Non-pigmented ciliary epithelial cell (primary cell): Measurements from ENCODE around the gene ARL10.

Experiments used
- DNase-seq: peaks from one replicate; pipeline ENCODE4 v3.0.0-alpha.2; 2010; ENCODE audit warnings: low read depth

The ARL10 gene, protein sequence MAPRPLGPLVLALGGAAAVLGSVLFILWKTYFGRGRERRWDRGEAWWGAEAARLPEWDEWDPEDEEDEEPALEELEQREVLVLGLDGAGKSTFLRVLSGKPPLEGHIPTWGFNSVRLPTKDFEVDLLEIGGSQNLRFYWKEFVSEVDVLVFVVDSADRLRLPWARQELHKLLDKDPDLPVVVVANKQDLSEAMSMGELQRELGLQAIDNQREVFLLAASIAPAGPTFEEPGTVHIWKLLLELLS

GRCh38 chr5:176365351-176366231, at the start of gene ARL10:
Gene ARL10, plus strand, starts transcription at chr5:176365487. Its CDS starts 77 bp downstream, at chr5:176365564.
- DNase-seq: no peak

DNA sequence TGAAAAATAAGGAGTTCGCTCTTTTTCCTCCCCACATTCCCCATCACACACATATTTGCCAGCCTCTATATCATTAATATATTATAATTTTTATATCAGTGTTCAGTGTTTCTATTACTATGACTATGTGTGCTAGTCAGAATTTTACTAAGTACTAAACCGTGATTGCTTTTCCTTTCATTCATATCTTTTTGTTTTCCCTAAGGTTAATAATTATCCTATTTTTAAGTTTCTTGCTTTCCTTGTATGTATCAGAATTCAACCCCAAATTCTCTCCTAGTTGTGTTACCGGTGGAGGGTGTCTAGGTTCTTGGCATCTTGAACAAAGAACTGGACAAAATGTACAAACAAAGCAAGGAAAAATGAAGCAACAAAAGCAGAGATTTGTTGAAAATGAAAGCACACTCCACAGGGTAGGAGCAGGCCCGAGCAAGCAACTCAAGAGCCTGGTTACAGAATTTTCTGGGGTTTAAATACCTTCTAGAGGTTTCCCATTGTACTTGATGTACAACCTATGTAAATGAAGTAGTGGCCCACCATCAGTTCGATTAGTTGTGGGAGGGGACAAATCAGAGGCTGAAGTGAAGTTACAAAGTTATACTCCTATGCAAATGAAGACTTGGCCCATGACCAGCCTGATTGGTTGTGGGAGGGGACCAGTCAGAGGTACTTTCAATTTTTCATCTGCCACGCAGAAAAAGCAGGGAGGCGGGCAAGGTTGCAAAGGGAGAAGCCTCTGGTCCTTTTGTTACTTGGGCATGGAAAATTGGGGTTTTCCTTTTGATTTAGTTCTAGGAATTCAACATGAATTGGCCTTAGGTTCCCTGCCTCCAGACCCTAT, 47.5 kb upstream of the ARL10 start:
- no peak for DNase-seq

DNA sequence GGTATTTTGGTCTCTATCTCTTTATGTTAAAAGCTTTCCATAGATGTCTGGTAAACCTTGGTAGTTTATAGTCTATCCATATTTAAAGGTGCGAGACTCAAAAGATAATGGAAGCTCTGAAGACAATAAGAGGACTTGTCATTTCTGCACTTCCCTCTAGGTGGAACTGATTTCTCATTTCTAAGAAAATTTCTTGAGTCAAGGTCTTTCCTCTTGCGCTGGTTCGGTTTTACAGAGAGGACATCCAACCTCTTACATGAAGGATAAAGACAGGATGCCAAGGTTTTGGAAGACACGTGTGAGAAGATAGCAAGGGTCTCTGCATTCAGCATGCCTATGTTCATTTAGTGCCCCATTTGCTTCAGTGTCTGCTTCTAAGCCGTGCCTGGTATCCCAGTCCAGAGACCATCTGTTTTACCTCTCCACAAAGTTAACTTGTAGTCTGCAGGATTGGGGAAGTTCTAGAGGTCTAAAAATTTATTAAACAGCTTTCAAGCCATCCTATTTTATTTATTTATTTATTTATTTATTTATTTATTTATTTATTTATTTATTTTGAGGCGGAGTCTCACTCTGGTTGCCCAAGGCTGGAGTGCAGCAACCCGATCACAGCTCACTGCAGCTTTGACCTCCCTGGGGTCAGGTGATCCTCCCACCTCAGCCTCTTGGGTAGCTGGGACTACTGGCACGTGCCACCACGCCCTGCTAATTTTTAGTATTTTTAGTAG, 45.3 kb upstream of the ARL10 start:
- no peak for DNase-seq

GRCh38 chr5:176320577-176320976, 44.7 kb upstream of the ARL10 start:
- no peak for DNase-seq

GRCh38 chr5:176334031-176334770, 31.1 kb upstream of the ARL10 start:
- DNase-seq: no peak

GRCh38 chr5:176337913-176338312, 27.4 kb upstream of the ARL10 start:
- DNase-seq: no peak

DNA sequence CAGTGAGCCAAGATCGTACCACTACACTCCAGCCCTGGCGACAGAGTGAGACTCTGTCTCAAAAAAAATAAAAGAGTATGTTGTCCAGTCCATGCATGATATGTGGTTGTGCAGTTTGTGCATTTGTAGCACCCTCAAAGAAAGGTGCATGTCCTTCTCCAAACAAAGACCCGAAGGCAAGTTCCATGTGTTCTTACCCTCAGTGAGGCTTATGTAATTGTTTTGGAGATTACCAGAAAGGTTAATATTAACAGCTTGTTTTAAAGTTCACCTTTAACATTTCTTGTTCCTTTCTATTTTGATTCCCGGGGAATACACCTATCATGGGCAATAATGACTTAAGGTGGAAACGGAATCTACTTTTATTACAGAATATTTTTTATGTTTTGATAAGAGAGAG, 26.0 kb upstream of the ARL10 start:
- DNase-seq: no peak

DNA sequence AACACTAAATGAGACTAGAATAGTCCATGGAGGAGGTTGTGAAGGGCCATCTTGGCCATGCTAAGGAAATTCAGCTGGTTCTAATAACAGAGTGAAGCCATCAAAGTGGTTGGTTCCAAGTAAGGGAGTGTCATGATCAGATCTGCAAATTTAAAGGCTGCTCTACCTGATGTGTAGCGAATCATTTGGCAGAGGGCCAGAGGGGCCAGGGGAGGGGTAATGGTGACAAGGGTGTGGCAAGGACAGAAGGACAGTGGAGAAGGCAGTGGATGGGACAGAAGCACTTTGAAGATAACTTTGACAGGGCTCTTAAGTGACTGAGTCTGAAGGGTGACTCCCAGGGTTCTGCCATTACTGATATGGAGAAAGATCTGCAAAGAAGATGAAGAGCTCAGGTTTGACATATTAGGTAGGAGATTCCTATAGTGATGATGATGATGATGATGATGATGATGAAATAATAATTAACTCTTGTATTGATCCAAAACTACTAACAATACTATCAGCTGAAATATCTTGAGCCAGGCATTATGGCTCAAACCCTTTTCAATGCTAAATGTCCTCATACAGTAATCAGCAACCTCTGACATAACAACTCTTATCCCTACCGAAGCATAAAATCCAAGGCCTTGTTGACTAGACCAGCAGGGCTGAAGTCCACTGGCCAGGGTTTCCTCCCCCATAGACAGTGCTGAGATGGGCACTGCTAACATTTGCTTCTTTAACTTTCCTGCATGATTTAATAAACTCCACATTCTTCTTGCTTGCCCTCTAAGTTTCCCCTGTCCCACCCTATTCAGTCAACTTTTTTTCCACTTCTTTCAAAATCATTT, 23.7 kb upstream of the ARL10 start:
- no peak for DNase-seq

- DNase-seq: no peak
These were observed 23.2 kb upstream of the ARL10 start for GRCh38 chr5:176342158-176342483.

DNA sequence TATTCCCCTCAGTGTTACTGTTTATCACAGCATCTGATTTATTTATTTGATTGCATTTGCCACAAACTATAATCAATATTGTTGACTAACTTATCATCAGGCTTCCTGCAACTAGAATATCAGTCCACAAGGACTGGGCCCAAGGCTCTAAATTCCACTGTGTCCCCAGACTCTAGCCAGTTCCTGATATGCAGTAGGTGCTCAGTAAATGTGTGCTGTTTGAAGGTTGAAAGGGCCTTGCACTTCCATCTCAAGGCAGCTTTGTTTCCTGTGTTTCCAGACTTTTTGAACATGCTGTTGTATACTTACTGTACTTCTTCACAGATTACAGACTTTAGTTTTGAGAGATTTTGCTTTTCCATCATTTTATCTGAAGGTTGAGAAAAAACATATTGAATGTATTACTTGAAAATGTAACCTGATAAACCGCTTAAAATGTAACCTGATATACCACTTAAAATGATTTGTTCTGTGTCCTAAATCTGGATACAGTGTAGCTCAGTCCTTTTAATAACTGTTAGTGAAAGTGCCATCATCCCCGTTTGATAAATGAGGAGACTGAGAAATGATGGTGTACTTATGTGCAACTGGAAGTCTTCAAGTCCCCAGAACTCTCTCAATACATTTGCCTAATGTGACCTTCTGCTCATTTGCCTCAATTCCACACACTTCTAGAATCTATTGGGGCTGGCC, 22.4 kb upstream of the ARL10 start:
- DNase-seq: no peak

- no peak for DNase-seq
These were observed 14.9 kb upstream of the ARL10 start for GRCh38 chr5:176350416-176350815.

DNA sequence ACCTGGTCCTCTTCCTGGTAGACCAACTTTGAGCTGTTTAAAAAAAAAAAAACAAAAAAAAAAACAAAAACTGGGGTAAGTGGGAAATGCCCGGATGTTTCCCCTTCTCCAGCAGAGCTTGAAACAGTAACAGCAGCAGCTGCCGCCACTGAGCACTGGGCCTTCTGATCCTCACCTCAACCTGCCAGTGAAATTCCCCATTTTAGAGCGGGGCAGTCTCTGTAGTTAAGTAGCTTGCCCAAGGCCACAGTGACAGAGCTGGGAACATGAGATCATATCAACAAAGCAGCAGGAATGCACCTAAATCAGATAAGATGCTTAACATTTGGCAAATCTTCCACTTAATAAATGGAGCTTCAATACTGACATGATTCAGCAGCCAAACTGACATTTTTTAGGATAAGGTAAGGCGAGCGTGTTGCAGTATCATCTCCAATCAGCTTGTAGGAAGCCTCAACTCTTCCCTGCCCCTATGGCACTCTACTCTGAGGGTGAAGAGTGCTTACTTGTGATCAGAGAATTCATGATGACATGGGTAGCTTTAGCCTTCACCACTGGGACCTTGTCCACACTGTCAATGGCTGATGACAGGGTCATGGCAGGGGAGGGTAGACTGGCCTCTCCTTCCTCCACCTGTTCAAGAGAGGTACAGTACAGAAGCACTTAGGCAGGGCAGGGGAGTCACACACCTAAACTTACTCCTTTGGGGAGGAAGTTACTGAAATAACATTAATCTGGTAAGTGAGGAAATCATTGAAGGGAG, 13.0 kb upstream of the ARL10 start:
- DNase-seq: no peak

- DNase-seq: no peak
These were observed 11.8 kb upstream of the ARL10 start for GRCh38 chr5:176353533-176353932.

DNA sequence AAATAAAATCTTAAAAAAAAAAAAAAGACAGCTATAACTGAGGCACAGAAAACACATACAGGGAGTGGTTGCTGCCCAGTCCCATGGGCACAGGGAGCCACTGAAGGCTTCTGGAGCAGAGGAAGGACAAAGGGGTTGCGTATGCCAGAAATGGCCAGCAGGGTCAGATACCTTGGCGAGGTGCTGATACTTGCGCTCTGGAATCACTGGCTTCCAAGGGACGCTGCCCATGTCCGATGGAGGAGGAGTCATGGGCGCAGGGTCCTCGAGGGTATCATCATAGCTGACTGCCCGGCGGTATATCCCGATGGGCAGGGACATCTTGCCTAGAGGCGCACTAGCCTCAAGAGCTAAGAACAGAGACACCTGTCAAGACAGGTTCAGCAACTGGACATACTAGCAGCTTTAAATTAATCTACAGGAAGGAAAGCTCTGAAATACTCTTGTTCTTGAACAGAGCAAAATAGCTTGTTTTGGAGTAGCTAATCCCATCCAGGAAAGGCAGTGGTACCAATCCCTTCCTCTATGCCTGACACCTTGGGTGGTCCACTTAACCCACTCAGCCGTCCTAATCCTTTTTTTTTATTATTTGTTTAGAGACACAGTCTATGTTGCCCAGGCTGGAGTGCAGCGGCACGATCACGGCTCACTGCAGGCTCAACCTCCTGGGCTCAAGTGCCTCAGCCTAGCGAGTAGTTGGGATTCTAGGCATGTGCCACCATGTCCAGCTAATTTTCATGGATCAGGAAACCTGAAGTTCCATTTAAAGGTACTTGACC, 9.7 kb upstream of the ARL10 start:
- no peak for DNase-seq

DNA sequence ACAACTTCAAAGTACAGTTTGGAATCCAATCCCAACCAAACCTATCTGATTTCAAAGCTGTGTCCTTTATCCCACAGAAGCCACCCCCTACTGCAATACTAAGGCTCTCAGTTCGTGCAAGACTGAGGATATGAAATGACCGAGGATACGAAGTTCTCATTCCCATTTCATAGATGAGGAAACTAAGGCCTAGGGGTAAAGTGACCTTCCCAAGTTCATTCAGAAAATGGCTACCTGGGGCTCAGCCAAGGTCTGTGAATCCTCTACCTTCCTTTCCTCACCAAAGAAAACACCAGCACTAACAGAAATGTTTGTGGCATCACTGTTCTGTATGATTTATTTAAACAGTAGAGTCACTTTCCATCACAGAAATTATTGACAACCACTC, 9.1 kb upstream of the ARL10 start:
- no peak for DNase-seq

DNA sequence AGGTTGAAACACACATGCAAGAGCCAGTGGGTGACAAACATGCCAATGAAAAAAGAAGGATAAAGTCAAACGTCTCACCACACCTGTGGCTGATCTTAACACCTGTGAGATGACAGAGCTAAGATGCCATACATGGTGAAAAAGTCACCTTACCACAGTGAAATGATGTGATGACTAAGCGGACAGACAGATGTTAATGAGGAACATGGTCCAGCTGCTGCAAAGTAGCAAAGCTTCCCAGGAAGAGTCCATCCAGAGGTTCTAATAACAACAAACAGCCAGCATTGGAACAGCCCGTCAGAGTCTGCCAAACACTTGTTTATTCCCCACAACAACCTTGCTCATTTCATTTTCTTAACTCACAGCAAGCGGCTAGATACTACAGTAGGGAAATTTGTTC, 5.6 kb upstream of the ARL10 start:
- DNase-seq: no peak

DNA sequence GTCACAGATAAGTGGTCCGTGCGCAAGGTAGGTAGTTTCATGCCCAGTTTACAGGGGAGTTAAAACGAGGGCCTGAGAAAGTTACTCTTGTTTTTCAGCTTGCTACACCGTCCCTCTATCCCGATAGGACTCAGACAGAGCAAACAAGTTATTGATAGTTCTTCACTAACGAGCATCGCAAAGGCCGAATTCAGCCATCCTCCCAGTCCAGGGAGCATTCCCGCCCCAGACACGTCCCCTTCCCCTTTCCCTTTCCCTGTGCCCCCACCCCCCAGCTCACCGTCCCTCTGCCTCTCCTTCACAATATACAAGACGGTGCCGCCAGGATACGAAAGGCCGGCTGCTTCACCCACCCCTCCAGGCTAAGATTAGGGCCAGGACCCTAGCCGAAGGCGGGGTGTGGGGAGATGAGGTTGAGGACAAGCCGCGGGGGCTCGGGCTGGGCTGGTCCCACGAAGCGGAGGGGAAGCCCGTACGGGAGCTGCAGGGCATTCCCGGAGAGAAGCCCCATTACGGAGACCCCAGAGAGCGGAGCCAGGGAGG, 4.3 kb upstream of the ARL10 start:
- no peak for DNase-seq
